ENCODE results near the gene NCOA5.

The NCOA5 gene

GRCh38 chr20:46119028-46119546 lies 29.3 kb upstream of the NCOA5 start:
- Histone ChIP-seq H3K27me3 (no peaks in the 10 kb centered on the region), H3K27ac (peak overlapping the region; percentile 80), H3K4me3 (peak overlapping the region; percentile 54 to 59), H3K9me3 (no peaks in the 10 kb centered on the region), H3K36me3 (peaks cover 0 to 24% (median 17%) of the 10 kb centered on the region in 3 donors), H3K4me1 (peaks cover 0 to 21% (median 8%) of the 10 kb centered on the region in 4 donors)
- no peak for TF ChIP-seq CTCF (IDR thresholded peaks at IDR 0.05)
- peak in 1 of 2 donors; percentile 58 for DNase-seq
- intact Hi-C loops (cut with DNase I; ENCODE audit: low total_unique reads): loop anchor here (10.0 kb wide), 1 partner anchor 56 kb away; no protein-coding TSS in a partner anchor

- peak overlapping the region; percentile 80 for H3K27ac ChIP-seq
Observed at GRCh38 chr20:46118481-46119020, 28.8 kb upstream of the NCOA5 start.

GRCh38 chr20:46117704-46118467 lies 28.1 kb upstream of the NCOA5 start, which contains the start of gene CD40:
TSS of gene CD40 (plus strand) at chr20:46118314. CDS start at chr20:46118344, 30 bp downstream.
- peak; percentile 91 to 92 for DNase-seq
- H3K4me3 ChIP-seq: peak within 1 kb of the TSS; percentile 54 to 59
- intact Hi-C loops (cut with DNase I; ENCODE audit: low total_unique reads): loop anchor here (10.0 kb wide), 1 partner anchor 57 kb away; no protein-coding TSS in a partner anchor
- no peaks in the 10 kb centered on the region for H3K9me3 ChIP-seq
- H3K27ac ChIP-seq: peak within 1 kb of the TSS; percentile 80
- peaks cover 0 to 12% (median 10%) of the 10 kb centered on the region in 3 donors for H3K36me3 ChIP-seq
- H3K4me1 ChIP-seq: peaks cover 0 to 21% (median 8%) of the 10 kb centered on the region in 4 donors
- TF ChIP-seq CTCF (IDR thresholded peaks at IDR 0.05): no peak
- H3K27me3 ChIP-seq: no peaks in the 10 kb centered on the region

More at GRCh38 chr20:46118481-46119020, 28.8 kb upstream of the NCOA5 start:
- peak; percentile 39 to 72 for DNase-seq
- Histone ChIP-seq H3K36me3 (peaks cover 0 to 18% (median 12%) of the 10 kb centered on the region in 3 donors), H3K4me3 (peak overlapping the region; percentile 54 to 59), H3K9me3 (no peaks in the 10 kb centered on the region), H3K27me3 (no peaks in the 10 kb centered on the region), H3K4me1 (peaks cover 0 to 21% (median 8%) of the 10 kb centered on the region in 4 donors)
- intact Hi-C loops (cut with DNase I; ENCODE audit: low total_unique reads): loop anchor here (10.0 kb wide), 1 partner anchor 56 kb away; no protein-coding TSS in a partner anchor
- TF ChIP-seq CTCF (IDR thresholded peaks at IDR 0.05): no peak

- Histone ChIP-seq H3K4me1 (peaks cover 0 to 19% (median 8%) of the 10 kb centered on the region in 4 donors), H3K27me3 (no peaks in the 10 kb centered on the region), H3K36me3 (no peaks in the 10 kb centered on the region), H3K4me3 (no peak overlapping the region), H3K27ac (no peak overlapping the region), H3K9me3 (no peaks in the 10 kb centered on the region)
- no peak for TF ChIP-seq CTCF (IDR thresholded peaks at IDR 0.05)
- DNase-seq: peak in 1 of 2 donors; percentile 19
- intact Hi-C loops (cut with DNase I; ENCODE audit: low total_unique reads): loop anchor here (10.0 kb wide), 1 partner anchor 60 kb away; no protein-coding TSS in a partner anchor
Observed at GRCh38 chr20:46114449-46114848, 24.7 kb upstream of the NCOA5 start.

GRCh38 chr20:46113113-46113470 lies 23.3 kb upstream of the NCOA5 start:
- Histone ChIP-seq H3K9me3 (no peaks in the 10 kb centered on the region), H3K27ac (no peak overlapping the region), H3K36me3 (no peaks in the 10 kb centered on the region), H3K27me3 (peaks cover 0 to 6% of the 10 kb centered on the region in 2 donors), H3K4me1 (peaks cover 0 to 9% (median 3%) of the 10 kb centered on the region in 4 donors), H3K4me3 (no peak overlapping the region)
- no peak for TF ChIP-seq CTCF (IDR thresholded peaks at IDR 0.05)
- DNase-seq: no peak
- intact Hi-C loops (cut with DNase I; ENCODE audit: low total_unique reads): loop anchor here (10.0 kb wide), 1 partner anchor 62 kb away; no protein-coding TSS in a partner anchor

Measured in tibial artery (tissue), 4 donors.